Ammon's horn (tissue), 1 donor: ENCODE data around the gene AFDN.
A peak's percentile ranks its signal among the peaks of the same experiment; 100 is the strongest.
"Not testable (repeated sequence)": the region's sequence is repeated elsewhere in the genome, so short reads cannot be mapped to it uniquely, and the experiment has no call there.

ENCODE experiments used
- DNase-seq: peaks from one replicate; pipeline ENCODE4 v3.0.0-alpha.2; 2016; ENCODE audit warnings: low spot score

Gene AFDN

DNA sequence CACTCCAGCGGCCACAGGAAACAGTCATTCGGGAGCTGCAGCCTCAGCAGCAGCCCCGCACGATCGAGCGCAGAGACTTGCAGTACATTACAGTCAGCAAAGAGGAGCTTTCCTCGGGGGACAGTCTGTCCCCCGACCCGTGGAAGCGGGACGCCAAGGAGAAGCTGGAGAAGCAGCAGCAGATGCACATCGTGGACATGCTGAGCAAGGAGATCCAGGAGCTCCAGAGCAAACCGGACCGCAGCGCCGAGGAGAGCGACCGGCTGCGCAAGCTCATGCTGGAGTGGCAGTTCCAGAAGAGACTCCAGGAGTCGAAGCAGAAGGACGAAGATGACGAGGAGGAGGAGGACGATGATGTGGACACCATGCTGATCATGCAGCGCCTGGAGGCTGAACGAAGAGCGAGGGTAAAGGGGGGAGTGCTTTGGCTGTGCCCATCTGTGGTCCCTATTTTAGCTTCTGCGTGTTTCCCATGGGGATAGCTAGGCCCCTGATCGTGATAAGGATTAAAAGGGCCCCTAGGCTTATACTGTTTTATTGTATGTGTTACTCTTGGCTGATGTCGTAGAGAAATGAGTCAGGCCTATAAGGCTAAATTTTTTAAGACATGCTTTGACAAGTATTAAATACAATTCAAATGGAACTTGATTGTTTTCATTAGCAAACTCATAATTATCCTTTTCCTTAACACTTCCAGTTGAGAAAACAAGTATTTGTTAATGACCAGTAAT lies 125.2 kb downstream of the AFDN start:
- DNase-seq: no peak

DNA sequence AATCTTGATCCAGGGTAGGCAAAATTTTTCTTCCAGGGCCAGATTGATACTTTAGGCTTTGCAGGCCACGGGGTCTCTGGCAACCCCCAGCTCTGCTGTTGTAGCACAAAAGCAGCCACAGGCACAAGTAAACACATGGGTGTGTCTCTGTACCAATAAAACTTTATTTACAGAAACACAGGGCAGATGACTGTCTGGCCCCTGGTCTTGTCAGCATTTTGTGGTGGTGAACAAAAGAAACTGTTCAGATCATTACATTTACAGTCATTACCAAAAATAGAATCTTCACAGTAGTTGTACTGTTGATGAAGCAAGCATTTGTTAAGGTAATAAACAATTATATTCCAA lies 125.8 kb downstream of the AFDN start:
- no peak for DNase-seq

DNA sequence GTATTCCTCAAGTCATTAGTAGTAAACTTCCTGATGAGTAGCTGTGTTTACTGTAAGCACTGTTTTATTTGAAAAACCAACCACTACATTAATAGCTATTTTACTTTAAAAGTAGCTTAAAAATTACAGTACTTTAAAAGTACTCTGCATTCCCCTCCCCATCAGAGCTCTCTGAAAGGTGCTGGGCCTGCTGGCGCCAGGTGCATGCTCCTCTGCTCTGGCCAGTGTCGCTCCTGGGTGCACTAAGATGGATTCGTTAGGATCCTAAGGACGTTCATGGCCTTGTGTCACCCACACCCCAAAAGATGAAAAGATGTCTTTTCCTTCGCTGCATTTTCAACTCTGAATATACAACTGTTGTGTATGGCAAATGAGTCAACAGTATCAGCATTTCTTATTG lies 126.8 kb downstream of the AFDN start:
- no peak for DNase-seq

DNA sequence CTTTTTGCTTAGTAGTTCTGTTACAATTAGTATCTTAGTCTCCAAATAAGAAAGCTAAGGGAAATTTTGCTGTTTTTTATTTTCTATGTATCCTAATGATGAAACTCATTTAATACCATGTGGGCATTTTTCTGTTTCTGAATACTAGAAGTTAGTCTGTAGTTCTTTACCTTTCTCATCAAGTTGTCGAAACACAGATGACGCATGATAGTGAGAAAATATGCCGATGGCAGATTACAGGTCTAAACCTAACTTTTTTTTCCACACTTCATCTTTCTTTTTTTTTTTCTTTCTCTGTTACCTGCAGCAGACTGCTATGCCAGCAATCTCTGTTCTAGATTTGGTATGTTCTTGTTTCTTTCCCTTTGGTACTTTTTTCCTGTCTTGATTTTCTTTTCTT lies 127.4 kb downstream of the AFDN start:
- DNase-seq: no peak

DNA sequence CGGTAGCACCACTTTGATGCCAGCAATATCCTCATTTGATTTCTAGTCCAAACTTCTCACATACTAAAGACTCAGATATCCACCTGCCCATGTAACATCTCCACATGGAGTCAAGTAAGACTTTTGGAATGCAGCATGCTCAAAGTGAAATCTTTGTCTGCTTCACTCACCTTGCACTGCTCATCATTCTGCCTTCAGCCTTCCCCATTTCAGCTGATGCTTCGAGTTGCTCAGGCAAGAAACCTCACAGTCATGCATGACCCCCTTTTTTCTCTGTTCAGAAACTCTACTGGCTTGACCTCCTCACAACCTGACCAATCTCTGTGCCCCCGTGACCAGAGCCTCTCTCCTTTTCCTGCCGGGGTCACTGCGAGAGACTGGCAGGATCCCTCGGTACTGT lies 129.8 kb downstream of the AFDN start:
- DNase-seq: no peak

DNA sequence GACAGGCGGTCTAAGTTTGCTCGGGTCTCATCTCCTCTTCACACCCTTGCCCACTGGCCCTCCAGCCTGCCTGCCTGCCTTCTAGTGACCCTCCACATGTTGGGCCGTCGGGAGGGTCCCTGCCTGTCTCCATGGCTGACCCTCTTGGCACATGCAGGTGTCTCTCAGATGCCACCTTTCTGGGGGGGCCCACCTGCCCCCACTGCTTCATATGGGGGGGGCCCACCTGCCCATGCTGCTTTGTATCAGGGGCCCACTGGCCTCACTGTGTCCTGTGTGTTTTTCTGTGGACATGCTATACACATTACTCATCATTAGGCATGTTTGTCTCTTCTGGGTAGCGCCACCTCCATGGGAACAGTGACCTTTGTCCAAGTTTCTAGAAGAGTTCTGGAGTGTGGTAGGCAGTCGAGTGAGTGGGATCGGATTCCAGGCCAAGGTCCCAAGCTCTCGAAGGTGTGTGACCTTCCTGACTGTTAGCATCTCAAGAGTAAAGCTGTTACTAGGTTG lies 130.3 kb downstream of the AFDN start:
- DNase-seq: no peak

DNA sequence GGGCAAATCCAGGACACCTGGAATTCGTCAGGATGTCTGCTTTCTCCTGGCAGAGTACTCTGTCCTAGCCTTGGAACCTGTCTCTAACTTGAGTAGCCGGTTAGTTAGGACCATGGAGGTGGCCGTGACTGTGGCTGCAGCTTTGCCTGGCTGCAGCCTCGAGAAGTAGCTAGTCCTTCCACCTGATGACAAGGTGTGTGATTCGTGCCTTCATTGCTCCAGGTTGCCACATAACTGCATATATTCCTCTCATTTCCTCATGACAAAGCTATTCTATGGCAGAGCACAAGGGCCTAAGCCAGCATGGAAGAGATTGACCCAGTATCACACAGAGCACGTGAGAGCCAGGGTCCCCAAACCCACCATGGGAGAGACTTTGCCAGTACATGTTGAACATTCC lies 130.9 kb downstream of the AFDN start:
- no peak for DNase-seq

DNA sequence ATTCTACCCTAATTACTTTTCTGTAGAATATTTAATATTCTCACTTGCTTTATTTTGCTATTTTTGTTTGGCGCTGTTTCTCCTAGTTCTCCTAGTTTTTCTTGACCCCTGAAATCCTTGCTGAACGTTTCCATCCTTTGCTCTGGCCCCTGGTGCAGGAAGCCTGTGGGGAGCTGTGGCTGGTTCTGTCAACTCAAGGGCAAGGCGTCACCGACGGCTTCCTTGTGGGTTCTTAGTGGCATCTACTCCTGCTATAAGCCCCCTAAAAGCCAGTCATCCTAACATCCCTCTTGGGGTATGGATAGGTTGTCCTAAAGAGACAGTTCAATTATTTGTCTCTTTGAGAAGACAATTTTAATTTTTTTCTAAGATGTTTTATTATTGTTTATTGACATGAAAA lies 133.9 kb downstream of the AFDN start:
- DNase-seq: no peak

DNA sequence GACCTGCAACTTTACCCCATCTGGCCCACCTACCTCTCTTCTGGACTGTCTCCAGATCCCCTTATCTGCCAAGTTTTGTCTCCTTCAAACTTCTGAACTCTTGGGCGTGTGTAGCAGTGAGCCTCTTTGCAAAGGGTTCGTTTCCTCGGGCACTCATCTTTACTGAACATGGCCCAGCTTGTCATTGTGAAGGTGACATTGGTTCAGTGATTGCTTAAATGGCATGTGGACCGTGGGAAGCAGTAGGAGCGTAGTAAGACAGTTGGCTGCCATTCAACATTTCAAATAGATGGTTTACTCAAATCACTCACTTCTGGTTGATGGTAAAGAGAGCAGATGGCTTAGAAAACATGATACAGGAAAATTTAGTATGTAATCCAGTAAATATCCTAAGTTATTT lies 136.0 kb downstream of the AFDN start:
- peak; percentile 74 for DNase-seq

DNA sequence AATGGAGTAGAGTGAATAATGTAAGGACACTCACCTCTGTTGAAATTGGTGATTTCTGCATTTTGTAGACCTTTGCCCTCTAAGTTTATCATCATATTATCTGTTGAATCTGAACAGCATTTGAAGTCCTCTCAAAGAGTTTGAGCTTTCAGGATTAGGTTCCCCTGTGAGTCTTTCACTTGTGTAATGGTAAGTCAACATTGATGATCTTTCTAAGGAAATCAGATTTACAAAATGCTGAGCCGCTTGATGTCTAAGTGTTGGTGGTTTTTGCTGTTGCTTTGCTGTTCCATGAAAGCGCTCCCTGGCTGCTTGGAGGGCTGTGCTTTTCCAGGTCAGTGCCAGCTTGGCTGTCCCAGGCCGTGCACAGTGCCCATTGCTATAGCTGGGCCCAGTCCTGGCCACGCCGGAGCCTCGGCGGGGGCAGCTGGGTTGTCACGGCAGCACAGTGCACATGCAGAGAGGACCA lies 136.9 kb downstream of the AFDN start:
- DNase-seq: peak; percentile 65

DNA sequence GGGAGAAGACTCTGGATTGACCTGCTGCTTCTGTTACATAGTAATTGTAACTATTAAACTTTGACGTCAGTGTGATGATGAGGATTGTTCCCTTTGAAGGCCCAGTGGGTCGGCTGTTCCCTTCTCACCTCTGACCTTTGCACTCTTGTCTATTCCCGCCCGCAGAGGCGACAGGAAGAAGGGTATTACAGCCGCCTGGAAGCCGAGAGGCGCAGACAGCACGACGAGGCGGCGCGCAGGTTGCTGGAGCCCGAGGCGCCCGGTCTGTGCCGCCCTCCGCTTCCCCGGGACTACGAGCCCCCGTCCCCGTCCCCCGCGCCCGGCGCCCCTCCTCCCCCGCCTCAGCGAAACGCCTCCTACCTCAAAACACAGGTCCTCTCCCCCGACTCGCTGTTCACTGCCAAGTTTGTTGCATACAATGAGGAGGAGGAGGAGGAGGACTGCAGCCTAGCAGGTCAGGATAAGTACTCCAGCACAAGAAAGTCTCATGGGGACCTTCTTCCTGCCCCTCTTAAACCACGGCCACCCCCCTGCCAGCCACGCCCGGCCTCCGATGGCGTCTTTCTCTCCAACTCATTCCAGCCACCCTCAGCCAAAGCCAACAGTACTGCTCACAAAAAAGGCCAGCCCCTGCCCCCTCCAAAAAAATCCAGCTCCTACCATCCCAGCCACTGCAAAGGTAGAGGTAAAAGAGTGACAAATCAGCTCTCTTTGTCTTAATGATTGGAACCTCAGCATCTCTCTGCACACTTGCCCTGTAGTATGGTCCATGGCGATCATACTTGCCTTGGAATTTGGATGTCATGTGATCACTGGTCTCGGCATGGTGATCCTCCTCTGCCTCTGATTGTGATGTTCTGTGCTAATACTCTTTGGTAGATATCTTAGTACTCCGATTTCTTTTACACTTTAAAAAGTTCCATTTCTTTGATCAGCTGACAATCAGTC lies 139.2 kb downstream of the AFDN start:
- no peak for DNase-seq

DNA sequence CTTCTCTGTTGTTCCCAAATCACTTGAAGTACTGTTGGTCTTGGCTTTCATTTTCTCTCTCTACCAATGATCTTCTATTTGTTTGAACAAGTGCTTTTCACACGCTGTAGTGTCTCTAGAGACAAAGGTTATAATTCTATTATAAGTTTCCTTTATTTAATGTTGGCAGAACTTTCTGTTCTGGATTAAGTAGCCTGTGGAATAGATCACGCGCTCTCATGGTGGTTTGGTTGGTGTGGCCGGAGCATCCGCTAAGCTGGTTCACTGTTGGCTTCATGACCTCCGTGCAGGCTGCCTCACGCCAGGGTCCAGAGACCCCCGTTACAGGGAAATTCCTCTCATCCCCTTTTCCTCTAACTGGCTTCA lies 139.8 kb downstream of the AFDN start:
- DNase-seq: no peak

DNA sequence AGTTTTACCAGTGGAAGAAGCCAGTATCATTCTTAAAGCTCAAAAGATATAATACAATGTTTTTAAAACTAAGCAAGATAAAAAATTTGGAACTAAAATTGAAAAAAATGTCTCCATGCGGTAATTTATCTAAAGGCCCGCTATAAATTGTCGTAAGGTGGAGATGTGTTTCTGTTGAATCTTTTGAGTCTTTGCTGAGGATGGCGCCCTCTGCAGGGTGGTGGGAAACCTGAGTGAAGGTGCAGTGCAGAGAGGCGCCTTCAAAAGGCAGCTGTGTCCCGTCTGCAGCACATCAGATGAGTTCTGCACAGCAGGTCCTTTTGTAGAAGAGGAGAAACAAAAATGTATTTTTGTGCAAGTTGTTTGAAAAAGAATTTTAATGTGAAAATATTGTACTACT lies 141.4 kb downstream of the AFDN start:
- DNase-seq: no peak

DNA sequence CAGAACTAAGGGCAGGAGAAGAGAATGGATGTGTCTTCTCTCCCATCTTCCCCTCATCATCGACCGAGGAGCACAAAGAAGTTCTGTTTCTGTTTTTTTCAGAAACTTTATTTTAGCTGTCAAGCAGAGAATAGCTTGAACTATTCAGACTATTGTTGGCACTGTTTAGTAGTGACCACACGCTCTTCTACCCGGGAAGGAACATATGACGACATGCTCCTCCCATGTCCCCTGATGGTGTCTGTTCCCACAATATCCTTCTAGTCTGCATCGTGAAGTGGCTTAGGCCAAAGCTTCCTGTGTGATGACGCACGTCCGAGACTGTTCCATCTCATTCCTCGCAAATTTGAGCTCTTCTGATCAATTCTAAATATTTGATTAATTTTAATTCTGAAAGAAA lies 143.5 kb downstream of the AFDN start:
- peak; percentile 76 for DNase-seq

DNA sequence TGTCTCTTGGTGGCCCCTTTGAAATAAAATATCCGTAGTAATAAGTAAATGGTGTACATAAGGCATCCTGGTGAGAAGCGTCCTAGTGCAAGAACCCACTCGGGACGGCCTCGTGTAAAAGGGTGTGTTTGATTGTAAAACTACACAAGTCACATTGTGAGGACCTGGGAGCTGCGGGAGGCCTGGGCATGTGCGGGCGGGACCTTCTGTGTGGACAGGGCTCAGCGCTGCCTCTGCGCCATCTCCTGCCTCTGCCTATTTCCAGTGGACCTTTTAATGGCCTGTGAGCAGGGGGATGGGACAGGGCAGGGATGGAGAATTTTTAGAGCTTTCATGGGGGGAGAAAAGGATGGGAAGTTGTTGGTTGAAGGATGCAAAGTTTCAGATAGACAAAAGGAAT lies 145.5 kb downstream of the AFDN start:
- DNase-seq: no peak

DNA sequence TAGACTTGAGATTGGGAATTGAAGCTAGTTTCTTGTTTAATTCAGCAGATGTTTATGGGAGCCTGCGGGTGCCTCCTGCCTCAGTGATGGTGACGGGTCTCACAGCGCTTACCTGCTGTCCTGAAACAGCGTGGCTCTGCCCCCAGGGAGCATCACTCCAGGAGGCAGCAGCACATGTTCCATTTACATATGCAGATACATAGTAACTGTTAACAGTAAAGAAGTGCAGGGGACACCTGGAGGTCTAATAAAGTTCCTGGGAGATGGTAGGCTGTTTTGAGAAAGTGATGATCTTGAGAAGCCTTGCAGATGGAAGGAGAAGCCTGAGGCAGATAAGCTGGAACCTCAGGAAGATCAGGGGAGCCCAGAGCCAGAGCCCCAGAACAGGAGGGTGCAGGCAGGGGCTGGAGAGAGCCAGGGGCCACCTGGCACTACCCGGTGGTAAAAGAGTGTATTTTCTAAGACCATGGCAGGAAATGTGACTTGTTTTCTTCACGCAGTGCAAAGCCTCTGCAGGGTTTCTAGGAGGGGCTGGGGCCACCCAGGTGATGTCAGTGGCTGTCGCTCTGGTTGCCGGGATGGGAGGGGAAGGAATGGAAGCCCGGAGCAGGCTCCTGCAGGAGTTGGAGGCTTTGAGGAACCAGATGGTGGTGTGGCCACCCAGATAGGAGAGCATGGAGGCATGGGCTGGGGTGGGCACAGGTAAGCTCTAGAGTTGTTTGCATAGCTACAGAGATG lies 146.6 kb downstream of the AFDN start:
- no peak for DNase-seq

DNA sequence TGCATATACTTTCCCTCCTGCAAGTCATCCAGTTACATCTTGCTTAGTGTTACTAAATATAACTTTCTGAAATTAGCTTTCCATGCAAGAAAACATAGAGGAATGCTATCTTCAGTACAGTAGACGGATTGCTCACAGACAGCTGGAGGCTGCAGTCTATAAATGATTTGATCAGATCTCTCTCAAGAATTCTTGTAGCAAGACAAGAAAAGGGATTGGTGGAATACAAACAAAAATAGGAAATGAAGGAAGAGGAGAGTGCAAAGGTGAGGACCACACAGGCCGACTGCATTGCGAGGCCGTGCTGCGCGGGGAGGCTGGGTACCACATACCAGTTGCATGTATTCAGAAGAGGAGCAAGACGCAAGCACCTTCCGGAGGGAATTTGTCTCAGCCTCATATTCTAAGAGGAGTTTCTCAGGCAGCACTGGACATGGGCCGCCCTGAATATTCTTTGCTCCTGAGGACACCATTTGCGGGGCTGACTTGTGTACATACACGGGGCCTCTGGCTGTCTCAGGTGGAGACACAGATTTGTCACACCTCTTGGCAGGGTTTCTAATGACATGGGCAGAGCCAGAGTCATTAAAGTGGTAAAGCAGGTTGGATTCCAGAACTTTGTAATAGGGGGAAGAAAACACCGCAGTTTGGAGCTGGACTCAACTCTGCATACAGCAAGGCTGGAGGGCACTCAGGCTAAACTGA lies 148.1 kb downstream of the AFDN start:
- no peak for DNase-seq

DNA sequence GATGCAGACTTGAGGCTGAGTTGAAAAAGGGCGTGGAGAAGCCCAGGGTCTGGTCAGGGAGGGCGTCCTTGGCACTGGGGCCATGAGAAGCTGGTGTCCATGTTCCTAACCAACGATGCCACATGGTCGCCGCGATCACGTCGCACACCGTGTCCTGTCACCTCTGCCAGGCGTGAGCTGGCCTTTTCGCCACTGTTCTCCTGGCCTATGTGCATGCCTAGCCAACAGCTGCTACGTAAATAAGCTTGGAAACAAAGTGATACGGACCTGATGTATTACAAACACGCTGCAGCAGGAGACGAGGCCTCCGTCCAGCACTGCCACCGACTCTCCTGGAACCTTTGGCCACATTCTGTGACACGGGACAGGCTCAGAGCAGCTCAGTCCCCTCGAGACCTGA lies 148.7 kb downstream of the AFDN start:
- no peak for DNase-seq

DNA sequence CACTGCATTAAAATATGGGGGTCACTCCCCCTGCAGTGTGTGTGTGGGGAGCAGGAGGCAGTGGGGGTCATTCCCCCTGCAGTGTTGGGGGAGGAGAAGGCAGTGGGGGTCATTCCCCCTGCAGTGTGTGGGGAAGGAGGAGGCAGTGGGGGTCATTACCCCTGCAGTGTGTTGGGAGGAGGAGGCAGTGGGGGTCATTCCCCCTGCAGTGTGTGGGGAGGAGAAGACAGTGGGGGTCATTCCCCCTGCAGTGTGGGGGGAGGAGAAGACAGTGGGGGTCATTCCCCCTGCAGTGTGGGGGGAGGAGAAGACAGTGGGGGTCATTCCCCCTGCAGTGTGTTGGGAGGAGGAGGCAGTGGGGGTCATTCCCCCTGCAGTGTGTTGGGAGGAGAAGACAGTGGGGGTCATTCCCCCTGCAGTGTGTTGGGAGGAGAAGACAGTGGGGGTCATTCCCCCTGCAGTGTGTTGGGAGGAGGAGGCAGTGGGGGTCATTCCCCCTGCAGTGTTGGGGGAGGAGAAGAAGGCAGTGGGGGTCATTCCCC lies 149.5 kb downstream of the AFDN start:
- not testable (repeated sequence) for DNase-seq

DNA sequence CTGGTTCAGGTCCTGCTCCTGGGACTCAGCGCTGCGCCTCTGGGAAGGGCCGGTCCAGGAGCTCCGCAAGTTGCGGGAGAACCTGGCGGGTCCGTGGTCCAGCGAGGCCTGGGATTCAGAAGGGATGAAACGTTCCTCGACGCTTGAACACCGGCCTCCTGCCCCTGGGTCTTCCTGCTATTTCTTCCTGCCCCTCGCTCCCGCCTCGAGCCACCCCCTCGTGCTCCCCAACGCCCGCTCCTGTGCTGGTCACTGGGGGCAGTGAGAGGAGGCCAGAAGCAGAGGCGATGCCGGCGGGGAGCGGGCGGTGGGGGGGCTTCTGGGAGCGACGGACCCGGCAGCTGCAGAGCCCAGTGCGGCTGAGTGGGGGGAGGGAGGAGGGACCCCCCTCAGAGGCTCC lies 150.0 kb downstream of the AFDN start:
- no peak for DNase-seq

DNA sequence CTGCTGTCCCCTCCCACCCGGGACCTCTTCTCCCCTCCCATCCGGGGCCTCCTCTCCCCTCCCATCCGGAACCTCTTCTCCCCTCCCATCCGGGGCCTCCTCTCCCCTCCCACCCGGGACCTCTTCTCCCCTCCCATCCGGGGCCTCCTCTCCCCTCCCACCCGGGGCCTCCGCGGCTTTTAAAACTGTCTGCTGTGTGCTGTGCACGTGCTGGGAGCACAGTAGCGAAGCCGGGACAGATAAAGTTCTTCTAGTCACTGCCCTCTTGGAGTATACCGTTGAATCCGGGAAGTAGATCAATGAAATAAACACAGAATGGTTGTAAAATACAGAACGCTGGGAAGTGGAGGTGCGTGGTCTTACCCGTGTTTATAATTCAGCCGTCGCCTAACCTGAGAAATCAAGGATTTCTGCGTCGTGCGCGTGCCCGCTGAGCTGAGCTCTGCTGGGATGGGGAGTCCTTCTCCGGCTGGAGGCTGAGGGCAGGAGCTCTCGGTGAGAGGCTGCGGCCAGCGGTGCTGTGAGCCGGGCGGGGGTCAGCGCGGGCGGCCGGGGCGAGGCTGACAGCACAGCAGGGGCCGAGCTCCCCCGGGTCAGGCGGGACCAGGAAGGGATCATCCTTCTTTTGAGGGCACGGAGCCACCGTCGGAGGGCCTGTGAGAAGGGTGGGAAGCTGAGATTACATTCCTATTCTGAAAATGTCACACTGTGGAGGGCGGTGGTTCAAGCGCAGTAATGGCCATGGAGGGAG lies 151.2 kb downstream of the AFDN start:
- DNase-seq: no peak
